T-helper 2 cell (primary cell): Measurements from ENCODE around the gene FKBP15.
"Not testable (repeated sequence)": the region's sequence is repeated elsewhere in the genome, so short reads cannot be mapped to it uniquely, and the experiment has no call there.

Source experiments
- DNase-seq, 5 experiments: peaks; one replicate each; pipeline versions ENCODE4 v3.0.0 to v3.0.0-alpha.2; 2012 to 2022

Gene FKBP15

DNA sequence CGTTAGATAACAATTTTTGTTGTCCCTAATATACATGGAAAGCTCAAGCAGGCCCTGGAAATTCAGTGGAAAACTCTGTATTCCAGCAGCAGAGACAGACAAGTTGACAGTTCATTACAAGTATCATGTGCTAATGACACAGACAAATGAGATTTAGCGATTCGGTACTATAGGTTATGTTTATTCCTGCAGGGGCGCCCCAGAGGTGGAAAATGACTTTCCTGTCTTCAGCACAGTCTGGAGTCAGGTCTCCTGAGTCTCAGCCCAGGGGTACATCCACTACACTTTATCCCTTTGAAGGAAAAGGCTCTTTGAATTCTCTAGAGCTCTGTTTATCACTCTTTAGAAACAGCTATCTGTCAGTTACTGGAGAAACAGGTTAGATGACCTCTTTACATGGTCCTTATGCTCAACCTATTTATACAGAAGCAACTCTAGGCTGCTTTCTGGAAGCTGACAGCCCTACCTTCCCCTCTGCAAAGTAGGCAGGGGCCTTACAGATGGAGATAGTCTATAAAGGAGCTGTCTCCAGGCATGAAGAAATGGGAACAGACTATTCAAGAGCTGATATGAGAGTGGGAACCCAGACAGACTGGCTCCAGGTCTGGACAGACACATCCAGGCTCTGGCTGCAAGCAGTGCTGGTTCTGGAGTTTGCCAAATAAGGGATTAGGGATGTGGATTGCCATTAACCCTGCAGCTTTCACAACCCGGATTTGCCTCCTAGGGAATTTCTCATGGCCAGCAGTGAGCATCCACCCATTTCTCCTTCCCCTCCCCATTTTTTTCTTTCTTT is 77.4 kb downstream of the FKBP15 start:
- no peak for DNase-seq

DNA sequence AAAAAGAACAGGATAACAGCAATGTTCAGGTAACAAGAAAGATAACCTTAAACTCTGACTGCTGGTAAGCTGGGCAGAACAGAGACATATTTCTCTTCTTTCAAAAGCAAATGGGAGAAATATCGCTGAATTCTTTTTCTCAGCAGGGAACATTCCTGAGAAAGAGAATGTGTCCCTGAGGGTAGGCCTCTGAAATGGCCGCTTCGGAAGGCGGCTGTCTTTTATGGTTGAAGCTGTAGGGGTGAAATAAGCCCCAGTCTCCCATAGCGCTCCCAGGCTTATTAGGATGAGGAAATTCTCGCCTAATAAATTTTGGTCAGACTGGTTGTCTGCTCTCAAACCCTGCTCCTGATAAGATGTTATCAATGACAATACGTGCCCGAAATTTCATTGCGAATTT is 80.2 kb downstream of the FKBP15 start:
- DNase-seq: not testable (repeated sequence)

DNA sequence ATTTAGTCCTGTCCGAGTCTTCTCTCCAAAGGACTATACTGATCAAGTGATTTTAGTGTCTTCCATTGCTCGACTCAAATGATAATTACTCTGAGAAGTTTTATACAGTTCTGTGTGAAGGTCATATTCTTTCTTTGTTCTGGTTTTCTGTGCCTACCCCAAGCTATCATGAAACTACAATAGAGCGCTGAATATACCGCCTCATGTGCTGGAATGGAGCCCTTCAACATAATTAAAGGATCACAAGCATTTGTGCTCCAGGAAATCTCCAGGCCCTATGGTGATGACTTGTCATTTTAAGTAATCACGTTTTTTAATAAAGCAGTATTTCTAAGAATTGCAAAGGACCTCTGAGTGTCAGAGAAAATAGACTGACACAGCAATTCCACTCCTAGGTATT is 81.1 kb downstream of the FKBP15 start:
- DNase-seq: no peak

DNA sequence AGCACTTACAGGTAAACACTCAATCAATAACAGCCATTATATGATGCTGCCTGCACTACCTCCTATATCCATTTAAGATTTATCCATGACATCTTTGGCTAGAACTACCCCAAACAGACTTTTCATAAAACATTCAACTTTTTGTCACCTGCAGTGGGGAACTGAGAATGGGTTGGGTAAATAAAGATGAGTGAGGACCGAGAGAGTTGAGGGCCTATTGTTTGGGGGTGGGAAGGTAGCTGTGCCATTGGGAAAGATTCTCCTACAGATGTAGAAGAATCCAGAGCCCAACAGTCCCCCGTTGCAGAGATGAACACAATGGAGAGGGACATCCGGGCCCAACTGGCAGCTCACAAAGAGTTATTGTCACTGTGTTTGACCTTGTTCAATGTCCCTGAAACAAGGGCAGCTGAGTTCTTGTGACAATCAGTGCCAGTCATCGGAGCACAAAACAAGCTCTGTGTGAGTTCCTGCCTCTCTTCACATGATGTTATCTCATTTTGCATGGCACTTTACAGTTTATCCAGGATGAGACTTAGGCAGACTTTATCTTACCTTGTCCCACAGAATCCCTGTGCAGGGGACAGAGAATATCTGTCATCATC is 81.8 kb downstream of the FKBP15 start:
- DNase-seq: no peak

DNA sequence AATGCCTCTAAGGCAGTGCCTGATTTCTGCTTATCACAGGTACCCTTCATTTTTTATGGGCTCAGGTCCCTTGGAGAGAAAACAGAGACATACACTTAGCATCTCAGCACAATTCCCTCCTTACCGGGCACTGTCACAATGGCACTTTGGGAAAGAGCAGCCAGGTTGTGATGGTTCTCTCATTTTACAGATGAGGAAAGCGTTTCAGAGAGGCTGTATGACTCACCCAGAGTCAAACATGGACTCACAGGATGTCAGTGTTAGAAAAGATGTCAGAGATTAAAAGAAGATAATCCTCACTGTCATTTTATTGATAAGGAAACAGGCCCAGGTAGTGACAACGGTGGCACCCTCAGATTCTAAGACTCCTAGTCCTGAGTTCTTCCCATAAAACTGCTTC is 82.3 kb downstream of the FKBP15 start:
- DNase-seq: no peak

DNA sequence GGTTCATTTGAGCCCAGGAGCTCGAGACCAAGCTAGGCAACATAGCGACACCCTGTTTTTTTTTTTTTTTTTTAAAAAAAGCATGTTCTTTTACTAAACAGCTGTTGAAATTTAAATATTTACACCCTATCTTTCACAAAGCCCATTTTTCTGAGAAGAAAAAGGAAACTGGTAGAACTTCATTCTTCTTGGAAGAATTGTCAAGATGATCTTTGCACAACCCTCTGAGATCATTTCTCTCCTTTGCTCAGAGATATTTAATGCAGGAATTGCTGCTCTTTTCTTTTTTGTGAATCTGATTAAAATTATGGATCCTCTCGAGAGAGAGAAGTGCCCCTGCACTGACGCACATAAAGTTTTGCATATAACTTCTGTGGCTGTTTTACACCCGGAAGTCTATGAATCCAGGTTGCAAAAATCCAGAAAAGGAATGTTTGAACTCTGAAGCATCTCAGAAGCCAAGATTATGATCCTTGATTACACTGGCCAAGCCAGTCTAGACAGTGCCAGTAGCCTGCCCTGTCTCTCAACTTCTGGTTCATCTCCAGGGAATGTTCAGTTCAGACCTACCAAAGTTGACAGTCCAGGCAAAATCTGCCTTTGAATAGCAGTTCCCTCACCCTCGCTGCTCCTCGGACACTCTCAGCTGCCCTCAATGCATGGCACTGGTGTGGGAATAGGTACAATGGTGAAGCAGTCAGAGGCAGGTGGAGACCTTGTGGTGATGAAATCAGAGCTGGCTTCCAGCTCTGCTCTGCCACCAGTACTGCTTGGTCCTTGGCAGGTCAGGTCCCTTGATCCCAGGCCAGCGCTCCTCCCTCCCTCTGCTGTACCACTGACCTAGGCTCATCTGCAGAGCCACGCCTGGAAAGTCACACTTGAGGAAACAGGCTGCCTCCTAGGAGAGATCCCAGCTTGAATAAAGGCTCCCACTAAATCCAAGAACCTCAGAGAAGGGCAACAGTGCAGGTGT is 83.6 kb downstream of the FKBP15 start:
- no peak for DNase-seq

DNA sequence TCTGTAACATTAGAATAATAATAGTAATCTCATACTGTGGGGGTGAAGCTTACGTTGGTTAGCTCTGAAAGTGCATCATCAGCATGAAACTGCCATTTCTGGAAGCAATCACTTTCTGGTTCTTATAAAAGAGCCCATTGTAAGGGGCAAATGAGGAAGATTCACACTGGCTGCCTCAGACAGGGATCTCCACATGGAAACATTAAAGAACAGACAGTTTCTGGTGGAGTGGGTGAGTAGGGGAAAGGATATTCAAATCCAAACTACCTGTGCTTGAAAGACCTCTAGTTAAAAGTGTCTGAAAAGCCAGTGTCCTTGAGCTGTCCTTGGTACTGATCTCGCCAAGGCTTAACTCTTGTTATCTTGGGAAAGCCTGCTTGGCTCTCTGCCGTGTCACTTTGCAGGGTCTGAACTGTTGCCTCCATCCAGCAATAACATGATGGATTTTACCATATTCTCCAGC is 89.4 kb downstream of the FKBP15 start:
- peak in 1 of 5 experiments; percentile 20 for DNase-seq

DNA sequence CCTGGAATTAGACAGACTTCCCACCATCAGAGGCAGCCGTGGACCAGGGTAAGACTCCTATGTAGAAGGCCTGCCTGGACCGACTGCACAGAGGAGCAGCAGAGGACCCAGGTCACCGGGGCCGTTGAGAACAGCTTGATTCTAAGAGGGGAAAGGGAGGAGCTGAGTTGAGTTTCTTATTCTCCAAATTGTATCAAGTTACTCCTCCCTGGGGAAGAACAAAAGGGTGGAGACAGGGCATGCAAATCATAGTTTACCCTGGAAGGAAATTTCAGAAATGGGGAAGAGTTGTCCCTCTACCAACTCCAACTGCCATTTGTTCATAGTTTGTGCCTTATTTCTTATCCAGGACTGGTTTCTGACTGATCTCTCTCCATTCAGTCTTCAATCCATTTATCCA is 91.2 kb downstream of the FKBP15 start:
- DNase-seq: no peak

DNA sequence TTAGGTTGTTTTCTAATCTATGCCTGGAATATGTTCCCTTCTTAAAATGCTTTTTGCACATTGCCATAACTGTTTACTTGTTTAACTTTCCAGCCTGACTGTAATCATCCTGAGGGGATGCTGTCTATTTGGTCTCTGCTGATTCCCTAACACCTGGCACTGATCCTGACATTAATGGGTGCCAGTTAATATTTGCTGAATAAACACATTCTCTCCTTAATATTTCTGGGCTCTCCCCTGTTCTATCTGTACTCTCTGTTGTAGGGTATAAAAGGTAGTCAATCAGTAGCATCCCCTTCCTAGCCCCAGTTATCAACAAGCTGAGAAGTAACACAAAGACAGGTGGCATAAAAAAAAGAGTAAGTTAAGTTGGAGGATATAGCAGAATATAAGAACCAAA is 91.6 kb downstream of the FKBP15 start:
- DNase-seq: no peak

DNA sequence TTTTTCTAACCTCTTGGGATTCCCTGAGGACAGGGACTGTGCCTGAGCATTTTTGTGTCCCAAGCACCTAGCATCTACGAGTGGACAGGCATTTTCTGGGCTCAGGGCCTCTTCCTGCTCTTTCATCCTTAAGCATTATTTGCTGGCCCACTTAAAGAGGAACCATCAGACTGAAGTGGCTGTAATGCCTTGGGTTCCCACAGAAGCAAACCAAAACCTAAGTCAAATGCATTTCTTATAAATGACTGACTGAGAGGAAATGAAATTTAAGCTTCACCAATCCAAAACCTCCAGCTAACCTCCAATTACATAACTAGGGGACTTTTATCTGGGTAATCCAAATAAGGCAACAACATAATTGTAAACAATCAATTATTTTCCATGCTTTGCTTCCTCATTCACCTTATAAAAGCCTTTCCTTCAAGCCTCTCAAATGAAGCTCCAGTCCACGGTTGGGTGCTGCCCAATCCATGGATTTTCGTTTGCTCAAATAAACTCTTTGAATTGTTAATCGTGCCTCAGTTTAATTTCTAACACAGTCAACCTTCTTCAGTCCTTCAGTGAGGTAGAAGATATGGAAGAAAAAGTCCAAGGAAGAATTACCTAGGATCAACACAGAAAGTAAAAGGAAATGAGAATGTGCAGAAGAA is 95.6 kb downstream of the FKBP15 start:
- DNase-seq: no peak

DNA sequence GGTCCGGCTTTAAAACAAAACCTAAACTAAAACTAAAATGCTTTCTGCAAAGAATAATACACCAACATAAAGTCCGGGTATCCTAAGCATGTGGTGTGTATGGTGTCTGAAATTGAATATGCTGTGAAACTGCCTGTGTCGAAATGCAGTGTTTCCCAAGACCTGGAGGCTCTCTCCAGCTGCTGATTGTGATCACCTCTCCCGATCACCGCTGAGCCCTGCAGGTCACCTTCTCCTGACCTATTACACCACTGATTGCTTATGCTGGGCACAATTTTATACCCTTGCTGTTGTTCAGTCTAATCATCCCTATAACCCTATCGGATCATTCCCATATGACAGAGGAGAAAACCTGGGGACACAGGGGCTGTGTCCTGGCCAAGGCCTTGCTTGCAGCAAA is 102.2 kb downstream of the FKBP15 start:
- DNase-seq: not testable (repeated sequence)
